ENCODE results near the gene KHDRBS1.
"Not testable (repeated sequence)": the region's sequence is repeated elsewhere in the genome, so short reads cannot be mapped to it uniquely, and the experiment has no call there.

Gene KHDRBS1

DNA sequence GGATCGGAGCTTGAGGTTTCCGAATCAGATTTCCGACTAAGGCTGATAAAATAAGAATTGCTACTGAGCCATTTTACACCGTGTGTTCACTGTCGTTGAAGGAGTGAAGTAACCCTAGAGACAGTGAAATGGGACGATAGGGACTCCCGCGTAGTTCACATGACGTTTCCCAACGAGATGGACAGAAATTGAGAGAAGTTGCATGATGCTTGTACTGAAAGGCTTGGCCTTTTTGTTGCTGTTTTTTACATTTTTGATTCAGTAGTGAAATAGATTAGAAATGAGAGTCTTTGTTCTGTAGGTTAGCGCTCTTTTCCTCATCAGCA, 1.2 kb downstream of the KHDRBS1 start:
- DNase-seq (ENCODE audit: insufficient read length) (no peak), FAIRE-seq (no peak)
- no peak for TF ChIP-seq POLR2A (IDR thresholded peaks at IDR 0.05; ENCODE audit: low read depth, low read length)
- no peak for TF ChIP-seq POLR2AphosphoS5 (IDR thresholded peaks at IDR 0.05; ENCODE audit: low read depth, low read length)
- no peak for TF ChIP-seq TAF1 (IDR thresholded peaks at IDR 0.05; ENCODE audit: borderline replicate concordance, low read depth, low read length)

GRCh38 chr1:32020339-32020738, 6.7 kb downstream of the KHDRBS1 start:
- TF ChIP-seq POLR2A (IDR thresholded peaks at IDR 0.05; ENCODE audit: low read depth, low read length) (no peak), TAF1 (IDR thresholded peaks at IDR 0.05; ENCODE audit: borderline replicate concordance, low read depth, low read length) (no peak), POLR2AphosphoS5 (IDR thresholded peaks at IDR 0.05; ENCODE audit: low read depth, low read length) (no peak)
- DNase-seq (ENCODE audit: insufficient read length) (no peak), FAIRE-seq (no peak)

GRCh38 chr1:32021574-32022018, 7.9 kb downstream of the KHDRBS1 start:
- not testable (repeated sequence) for DNase-seq (ENCODE audit: insufficient read length); FAIRE-seq

DNA sequence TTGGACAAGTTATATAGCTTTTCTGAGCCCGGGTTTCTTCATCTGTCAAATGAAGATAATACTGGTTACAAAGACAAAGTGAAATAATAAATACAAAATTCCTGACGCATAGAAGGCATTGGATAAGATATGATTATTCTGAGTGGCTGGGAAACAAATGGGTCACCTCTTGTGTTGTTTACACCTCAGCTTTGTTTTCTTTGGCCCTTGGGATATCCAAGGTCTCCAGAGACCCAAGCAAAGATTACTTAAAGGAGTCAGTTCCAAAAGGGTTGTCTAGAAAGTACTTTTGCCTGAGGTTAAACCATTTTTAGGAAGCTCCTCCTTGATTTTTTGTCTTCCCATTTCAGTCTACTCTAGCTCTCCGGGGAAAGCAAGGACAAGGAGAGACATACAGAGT, 9.7 kb downstream of the KHDRBS1 start:
- DNase-seq (ENCODE audit: insufficient read length) (no peak), FAIRE-seq (no peak)
- no peak for TF ChIP-seq POLR2A (IDR thresholded peaks at IDR 0.05; ENCODE audit: low read depth, low read length)
- no peak for TF ChIP-seq POLR2AphosphoS5 (IDR thresholded peaks at IDR 0.05; ENCODE audit: low read depth, low read length)
- TF ChIP-seq TAF1 (IDR thresholded peaks at IDR 0.05; ENCODE audit: borderline replicate concordance, low read depth, low read length): no peak

- TF ChIP-seq TAF1 (IDR thresholded peaks at IDR 0.05; ENCODE audit: borderline replicate concordance, low read depth, low read length) (no peak), POLR2AphosphoS5 (IDR thresholded peaks at IDR 0.05; ENCODE audit: low read depth, low read length) (no peak), POLR2A (IDR thresholded peaks at IDR 0.05; ENCODE audit: low read depth, low read length) (no peak)
- FAIRE-seq (no peak), DNase-seq (ENCODE audit: insufficient read length) (no peak)
Observed at GRCh38 chr1:32025515-32025914, 11.8 kb downstream of the KHDRBS1 start.

GRCh38 chr1:32028746-32029145, 15.1 kb downstream of the KHDRBS1 start:
- TF ChIP-seq POLR2AphosphoS5 (IDR thresholded peaks at IDR 0.05; ENCODE audit: low read depth, low read length) (no peak), POLR2A (IDR thresholded peaks at IDR 0.05; ENCODE audit: low read depth, low read length) (no peak), TAF1 (IDR thresholded peaks at IDR 0.05; ENCODE audit: borderline replicate concordance, low read depth, low read length) (no peak)
- FAIRE-seq (no peak), DNase-seq (ENCODE audit: insufficient read length) (no peak)

- FAIRE-seq: no peak
- no peak for DNase-seq (ENCODE audit: insufficient read length)
- TF ChIP-seq POLR2AphosphoS5 (IDR thresholded peaks at IDR 0.05; ENCODE audit: low read depth, low read length) (no peak), TAF1 (IDR thresholded peaks at IDR 0.05; ENCODE audit: borderline replicate concordance, low read depth, low read length) (no peak), POLR2A (IDR thresholded peaks at IDR 0.05; ENCODE audit: low read depth, low read length) (no peak)
Observed at GRCh38 chr1:32031578-32032274, 18.1 kb downstream of the KHDRBS1 start.

DNA sequence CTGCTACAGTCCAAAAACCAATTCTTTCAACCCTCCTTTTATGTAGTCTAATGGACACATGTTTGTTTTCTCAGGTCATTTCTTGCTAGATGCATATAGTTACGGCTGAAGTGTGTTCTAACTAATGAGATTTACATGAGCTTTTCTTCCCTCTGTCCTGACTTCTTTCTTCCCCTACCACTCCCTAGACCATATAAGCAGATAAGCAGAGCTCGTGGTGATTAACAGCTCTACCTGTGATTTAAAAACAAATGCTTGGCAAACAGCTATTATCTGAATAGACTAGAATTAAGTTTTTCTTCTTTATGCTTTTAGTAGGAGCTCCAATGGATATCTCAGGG, 18.6 kb downstream of the KHDRBS1 start:
- FAIRE-seq: no peak
- TF ChIP-seq POLR2AphosphoS5 (IDR thresholded peaks at IDR 0.05; ENCODE audit: low read depth, low read length) (no peak), TAF1 (IDR thresholded peaks at IDR 0.05; ENCODE audit: borderline replicate concordance, low read depth, low read length) (no peak), POLR2A (IDR thresholded peaks at IDR 0.05; ENCODE audit: low read depth, low read length) (no peak)
- DNase-seq (ENCODE audit: insufficient read length): no peak

DNA sequence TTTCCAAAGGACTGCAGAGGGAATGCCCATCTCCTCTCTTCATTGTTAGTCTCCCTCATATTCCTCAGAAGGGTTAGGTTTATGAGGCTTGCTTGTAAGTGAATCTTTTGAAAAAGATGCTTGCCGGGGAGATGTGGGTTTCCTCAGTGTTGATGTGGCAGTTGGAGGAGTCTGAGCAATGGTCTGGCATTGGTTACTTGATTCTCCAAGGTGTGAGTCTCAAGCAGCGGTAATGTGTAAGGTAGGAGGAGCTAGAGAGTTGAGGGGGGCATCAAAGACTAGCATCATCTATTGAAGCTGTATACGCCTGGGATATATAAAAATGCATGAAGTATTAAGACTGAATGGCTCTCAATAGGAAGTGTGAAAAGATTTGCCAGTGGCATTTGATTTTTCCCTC, 21.5 kb downstream of the KHDRBS1 start:
- no peak for FAIRE-seq
- DNase-seq (ENCODE audit: insufficient read length): no peak
- TF ChIP-seq POLR2AphosphoS5 (IDR thresholded peaks at IDR 0.05; ENCODE audit: low read depth, low read length): no peak

GRCh38 chr1:32040711-32041110, 27.0 kb downstream of the KHDRBS1 start:
- TF ChIP-seq POLR2A (IDR thresholded peaks at IDR 0.05; ENCODE audit: low read depth, low read length) (no peak), POLR2AphosphoS5 (IDR thresholded peaks at IDR 0.05; ENCODE audit: low read depth, low read length) (no peak)
- DNase-seq (ENCODE audit: insufficient read length): no peak
- FAIRE-seq: no peak

DNA sequence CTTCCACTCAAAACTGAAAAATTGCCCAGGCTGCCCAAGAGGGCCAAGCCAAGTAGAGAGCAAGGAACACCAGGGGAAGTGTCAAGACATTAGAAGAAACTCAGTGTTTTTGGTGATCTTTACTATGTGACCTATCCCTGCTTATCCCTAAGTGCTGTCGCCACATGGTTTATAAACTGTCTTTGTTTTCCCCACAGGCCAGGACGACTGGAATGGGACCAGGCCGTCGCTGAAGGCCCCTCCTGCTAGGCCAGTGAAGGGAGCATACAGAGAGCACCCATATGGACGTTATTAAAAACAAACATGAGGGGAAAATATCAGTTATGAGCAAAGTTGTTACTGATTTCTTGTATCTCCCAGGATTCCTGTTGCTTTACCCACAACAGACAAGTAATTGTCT, 28.7 kb downstream of the KHDRBS1 start:
- no peak for DNase-seq (ENCODE audit: insufficient read length)
- TF ChIP-seq POLR2A (IDR thresholded peaks at IDR 0.05; ENCODE audit: low read depth, low read length) (no peak), TAF1 (IDR thresholded peaks at IDR 0.05; ENCODE audit: borderline replicate concordance, low read depth, low read length) (no peak), POLR2AphosphoS5 (IDR thresholded peaks at IDR 0.05; ENCODE audit: low read depth, low read length) (no peak)
- no peak for FAIRE-seq

DNA sequence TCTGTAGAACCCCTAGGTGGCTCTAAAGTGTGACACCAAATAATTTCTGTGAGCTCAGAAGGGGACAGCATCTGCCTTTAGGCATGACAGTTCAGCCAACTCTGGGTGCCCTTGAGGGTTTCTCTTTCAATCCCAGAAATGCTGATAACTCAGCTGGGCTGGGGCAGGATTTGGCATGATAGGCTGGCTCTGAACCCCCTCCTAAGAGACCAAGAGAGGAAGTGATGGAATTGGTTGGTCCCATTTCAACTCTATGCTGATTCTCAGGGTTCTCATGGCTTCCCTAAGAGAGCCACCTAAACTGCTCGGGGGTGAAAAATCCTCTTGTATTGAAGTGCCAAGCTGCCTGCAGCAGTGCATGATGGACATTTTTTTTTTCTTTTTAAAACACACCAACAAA, 30.6 kb downstream of the KHDRBS1 start:
- FAIRE-seq: no peak

GRCh38 chr1:32045772-32046171, 32.1 kb downstream of the KHDRBS1 start:
- TF ChIP-seq POLR2AphosphoS5 (IDR thresholded peaks at IDR 0.05; ENCODE audit: low read depth, low read length) (no peak), TAF1 (IDR thresholded peaks at IDR 0.05; ENCODE audit: borderline replicate concordance, low read depth, low read length) (no peak), POLR2A (IDR thresholded peaks at IDR 0.05; ENCODE audit: low read depth, low read length) (no peak)
- DNase-seq (ENCODE audit: insufficient read length): no peak
- no peak for FAIRE-seq

More for the DNA sequence above, 30.6 kb downstream of the KHDRBS1 start:
- DNase-seq (ENCODE audit: insufficient read length): no peak
- TF ChIP-seq POLR2A (IDR thresholded peaks at IDR 0.05; ENCODE audit: low read depth, low read length): no peak
- no peak; the same call in 1 of the 2 replicates for TF ChIP-seq POLR2AphosphoS5 (IDR thresholded peaks at IDR 0.05; ENCODE audit: low read depth, low read length)
- no peak for TF ChIP-seq TAF1 (IDR thresholded peaks at IDR 0.05; ENCODE audit: borderline replicate concordance, low read depth, low read length)
